SIG-M5 treated with dmso at 0.1 percent for 504 hours (cell line): Measurements from ENCODE around the gene IDH3B.

Source experiments
- DNase-seq: peaks from one replicate; lab custom pipeline; 2025; ENCODE audit not compliant: unreplicated experiment; lab: John Stamatoyannopoulos, UW

The IDH3B gene

DNA sequence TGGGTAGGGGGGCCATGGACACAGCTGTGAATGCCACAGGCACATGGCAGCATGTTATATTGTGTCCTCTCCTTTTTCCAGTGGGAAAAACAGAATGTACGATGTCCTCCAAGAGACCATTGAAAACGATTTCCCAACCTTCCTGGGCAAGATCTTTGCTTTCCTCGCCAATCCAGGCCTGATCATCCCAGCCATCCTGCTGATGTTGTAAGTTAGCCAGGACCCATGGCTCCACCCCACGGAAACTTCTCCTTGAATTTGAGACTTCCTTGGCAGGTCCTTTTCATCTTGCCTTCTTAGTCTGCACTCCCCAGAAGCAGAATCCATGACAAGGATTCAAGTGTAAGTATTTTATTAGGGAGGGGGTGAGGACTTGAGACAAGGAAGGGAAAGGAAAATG lies 39.8 kb downstream of the IDH3B start:
- no peak for DNase-seq

DNA sequence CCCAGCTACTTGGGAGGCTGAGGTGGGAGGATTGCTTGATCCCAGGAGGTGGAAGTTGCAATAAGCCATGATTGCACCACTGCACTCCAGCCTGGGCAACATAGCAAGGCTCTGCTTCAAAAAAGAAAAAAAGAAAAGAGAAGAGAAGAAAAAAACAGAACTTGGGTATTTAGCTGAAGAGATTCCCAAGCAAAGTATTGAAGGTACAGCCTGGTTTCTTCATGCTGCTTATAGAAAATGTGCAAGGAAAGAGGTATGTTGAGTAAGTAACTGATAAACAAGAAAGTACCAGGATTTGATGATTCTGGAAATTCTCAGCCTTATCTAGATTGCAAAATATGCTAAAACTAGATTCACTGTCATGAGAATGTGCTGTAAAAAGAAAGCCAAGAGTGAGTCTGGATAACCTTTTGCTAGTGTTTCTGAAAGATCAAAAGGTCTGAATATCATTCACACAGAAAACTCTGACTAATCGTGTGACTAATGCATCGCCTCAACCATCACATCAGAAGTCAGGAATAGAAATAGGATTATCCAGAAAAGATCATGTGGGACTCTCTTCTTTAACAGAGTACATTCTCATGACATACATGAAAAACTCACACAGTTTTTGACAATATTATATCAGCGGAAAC lies 43.9 kb downstream of the IDH3B start:
- no peak for DNase-seq

DNA sequence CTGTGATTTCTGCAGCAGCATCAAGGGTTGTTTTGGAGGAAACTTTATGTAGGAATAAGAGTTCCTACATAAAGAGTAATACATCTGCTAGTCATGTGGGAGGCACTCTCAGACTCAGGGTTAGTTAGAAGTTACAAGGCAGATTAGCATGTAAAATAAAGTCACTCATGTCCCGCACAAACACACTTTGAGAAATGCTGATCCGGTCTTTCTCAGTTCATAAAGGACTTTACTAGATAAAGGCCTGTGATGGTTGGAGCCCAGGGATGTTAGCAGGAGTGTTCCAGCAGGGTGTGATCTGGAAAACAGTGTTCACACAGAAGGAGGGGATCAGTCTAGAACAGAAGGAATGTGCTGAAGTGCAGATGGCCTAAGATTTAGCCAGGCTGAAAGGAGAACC lies 44.7 kb downstream of the IDH3B start:
- no peak for DNase-seq

DNA sequence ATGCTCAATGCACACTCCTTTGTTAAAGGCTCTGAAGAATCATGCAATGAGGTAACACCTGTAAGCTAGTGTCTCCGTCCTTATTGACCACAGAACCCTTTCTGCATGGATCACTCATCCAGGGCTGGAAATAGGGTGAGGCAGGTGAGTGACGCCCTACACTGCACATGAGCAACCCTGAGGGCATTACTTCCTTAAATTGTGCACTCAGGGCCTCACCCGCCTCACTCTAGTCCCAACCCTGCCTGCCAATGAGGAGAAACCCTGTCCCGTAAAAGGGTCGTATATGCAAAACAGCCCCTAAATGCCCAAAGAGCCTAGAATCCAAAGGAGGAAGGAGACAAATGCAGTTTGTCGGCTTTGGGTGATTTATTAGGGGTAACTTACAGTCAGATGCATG lies 45.2 kb downstream of the IDH3B start:
- no peak for DNase-seq

DNA sequence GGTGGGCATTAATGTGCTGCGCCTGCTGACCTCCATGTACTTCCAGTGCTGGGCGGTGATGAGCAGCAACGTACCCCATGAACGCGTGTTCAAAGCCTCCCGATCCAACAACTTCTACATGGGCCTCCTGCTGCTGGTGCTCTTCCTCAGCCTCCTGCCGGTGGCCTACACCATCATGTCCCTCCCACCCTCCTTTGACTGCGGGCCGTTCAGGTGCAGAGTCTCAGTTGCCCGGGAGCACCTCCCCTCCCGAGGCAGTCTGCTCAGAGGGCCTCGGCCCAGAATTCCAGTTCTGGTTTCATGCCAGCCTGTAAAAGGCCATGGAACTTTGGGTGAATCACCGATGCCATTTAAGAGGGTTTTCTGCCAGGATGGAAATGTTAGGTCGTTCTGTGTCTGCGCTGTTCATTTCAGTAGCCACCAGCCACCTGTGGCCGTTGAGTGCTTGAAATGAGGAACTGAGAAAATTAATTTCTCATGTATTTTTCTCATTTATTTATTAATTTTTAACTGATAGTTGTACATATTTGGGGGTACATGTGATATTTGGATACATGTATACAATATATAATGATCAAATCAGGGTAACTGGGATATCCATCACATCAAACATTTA lies 46.8 kb downstream of the IDH3B start:
- DNase-seq = no peak

DNA sequence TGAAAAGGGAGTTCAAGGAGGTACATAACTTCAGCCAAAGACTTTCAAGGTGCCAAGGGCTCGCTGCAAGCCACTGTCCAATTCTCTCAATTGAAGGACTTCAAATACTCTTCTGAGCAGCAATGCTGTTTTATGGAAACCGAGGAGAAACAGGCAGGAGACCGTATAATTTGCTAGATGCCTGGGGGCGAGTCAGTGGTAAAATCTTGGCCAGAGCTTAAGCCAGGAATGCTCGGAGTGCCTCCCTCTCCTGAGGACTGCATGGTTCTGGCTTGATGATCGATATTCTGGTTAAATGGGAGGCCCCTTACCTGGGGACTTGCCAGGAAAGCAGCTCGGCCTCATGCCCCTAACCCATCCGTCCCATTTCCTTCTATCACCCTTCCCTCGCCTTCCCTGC lies 47.4 kb downstream of the IDH3B start:
- no peak for DNase-seq

DNA sequence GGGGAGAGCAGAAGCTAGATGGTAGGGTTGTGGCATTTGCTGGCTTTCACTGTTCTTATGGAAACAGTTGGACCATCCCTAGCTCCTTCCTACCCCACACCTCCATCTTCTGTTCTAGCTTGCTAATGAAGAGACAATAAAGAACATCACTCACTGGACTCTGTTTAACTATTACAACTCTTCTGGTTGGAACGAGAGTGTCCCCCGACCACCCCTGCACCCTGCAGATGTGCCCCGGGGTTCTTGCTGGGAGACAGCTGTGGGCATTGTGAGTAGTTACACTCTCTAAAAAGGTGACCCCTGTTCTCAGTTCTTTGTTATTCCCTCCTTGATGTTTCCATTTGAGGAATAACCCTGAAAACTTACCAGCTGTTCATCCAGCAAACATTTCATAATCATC lies 51.9 kb downstream of the IDH3B start:
- DNase-seq = no peak

DNA sequence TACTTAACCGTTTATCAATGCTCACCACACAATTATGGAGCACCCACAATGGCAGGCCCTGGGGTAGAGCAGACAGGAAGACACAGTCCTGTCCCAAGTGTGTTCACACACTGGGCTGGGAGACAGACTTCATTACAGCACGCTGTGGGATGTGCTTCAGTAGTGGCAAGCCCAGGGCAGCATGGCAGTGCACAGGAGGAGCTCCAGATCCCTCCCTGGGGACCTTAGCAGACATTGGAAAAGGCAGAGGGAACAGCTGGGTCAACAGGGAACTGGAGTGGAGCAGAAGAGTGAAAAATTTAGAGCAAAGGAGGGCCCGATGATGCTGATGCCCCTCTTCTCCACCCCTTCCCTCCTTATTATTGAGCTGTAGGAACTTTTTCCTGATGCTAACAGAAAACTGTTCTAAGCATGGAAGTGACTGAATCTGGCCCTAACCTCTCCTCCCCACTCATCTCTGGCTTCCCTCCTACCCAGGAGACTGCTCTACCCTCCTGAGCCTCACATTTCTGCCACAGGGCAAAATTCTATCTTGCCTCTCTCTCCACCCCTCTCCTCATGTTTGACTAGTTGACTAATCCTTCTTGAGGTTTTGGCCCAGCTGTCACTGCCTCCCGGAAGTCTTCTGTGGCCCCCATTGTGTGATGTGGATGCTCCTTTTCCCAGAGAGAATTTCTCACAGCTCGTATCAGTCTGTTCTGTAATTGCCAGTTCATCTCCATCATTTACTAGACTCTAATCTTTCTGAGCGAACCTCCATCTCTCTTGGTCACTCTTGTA lies 52.9 kb downstream of the IDH3B start:
- DNase-seq = no peak

DNA sequence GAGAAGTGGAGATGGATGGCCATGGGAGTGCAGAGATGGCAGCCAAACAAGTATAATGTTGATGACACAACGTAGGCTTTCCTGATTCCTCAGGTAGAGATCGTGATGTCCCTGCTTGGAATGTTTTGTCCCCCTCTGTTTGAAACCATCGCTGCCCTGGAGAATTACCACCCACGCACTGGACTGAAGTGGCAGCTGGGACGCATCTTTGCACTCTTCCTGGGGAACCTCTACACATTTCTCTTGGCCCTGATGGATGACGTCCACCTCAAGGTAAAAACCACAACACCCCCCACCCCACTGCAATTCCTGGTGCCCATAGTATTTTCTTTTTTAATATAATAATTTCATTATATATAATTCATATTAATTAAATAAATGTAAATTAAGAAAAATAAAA lies 53.7 kb downstream of the IDH3B start:
- no peak for DNase-seq
